HG03064 (cell line): ENCODE data around the gene CEP120.
"Not testable (repeated sequence)": the region's sequence is repeated elsewhere in the genome, so short reads cannot be mapped to it uniquely, and the experiment has no call there.

ENCODE experiments used
- ATAC-seq: cut with Tn5 transposase; IDR thresholded peaks from one replicate; pipeline ENCODE4 v1.9.1; 2021; ENCODE audit warnings: low read depth; ENCODE audit not compliant: unreplicated experiment

Gene CEP120

GRCh38 chr5:123439709-123440108 is 16.5 kb upstream of the CEP120 start:
- ATAC-seq, result no peak

GRCh38 chr5:123438902-123439301 is 15.7 kb upstream of the CEP120 start:
- no peak for ATAC-seq

- ATAC-seq, result peak; percentile 73
These were observed 15.0 kb upstream of the CEP120 start for GRCh38 chr5:123438244-123438643.

GRCh38 chr5:123436201-123436600 is 13.0 kb upstream of the CEP120 start:
- no peak for ATAC-seq

- no peak for ATAC-seq
These were observed 11.6 kb upstream of the CEP120 start for GRCh38 chr5:123434796-123435195.

GRCh38 chr5:123433596-123433995 is 10.4 kb upstream of the CEP120 start:
- ATAC-seq, result no peak

- not testable (repeated sequence) for ATAC-seq
These were observed 7.2 kb upstream of the CEP120 start for GRCh38 chr5:123430441-123430840.

GRCh38 chr5:123429993-123430392 is 6.8 kb upstream of the CEP120 start:
- no peak for ATAC-seq

- no peak for ATAC-seq
These were observed 6.2 kb upstream of the CEP120 start for GRCh38 chr5:123429221-123429954.

GRCh38 chr5:123428521-123429220 is 5.5 kb upstream of the CEP120 start:
- ATAC-seq, result no peak

- ATAC-seq, result no peak
These were observed 4.1 kb upstream of the CEP120 start for GRCh38 chr5:123427281-123427680.

GRCh38 chr5:123425431-123425830 is 2.2 kb upstream of the CEP120 start:
- ATAC-seq, result no peak

- peak; percentile 13 for ATAC-seq
These were observed 548 bp downstream of the CEP120 start for GRCh38 chr5:123422433-123423277.

- ATAC-seq, result no peak
These were observed 1.4 kb downstream of the CEP120 start for GRCh38 chr5:123421773-123422172.

GRCh38 chr5:123414974-123415373 is 8.2 kb downstream of the CEP120 start:
- no peak for ATAC-seq

GRCh38 chr5:123412206-123412605 is 11.0 kb downstream of the CEP120 start:
- ATAC-seq, result no peak

GRCh38 chr5:123401999-123402398 is 21.2 kb downstream of the CEP120 start:
- ATAC-seq, result not testable (repeated sequence)

GRCh38 chr5:123401320-123401719 is 21.9 kb downstream of the CEP120 start:
- ATAC-seq, result no peak

GRCh38 chr5:123400870-123401291 is 22.3 kb downstream of the CEP120 start:
- not testable (repeated sequence) for ATAC-seq

- no peak for ATAC-seq
These were observed 25.0 kb downstream of the CEP120 start for GRCh38 chr5:123398058-123398733.

GRCh38 chr5:123397538-123397937 is 25.7 kb downstream of the CEP120 start:
- ATAC-seq, result no peak
